Pancreas (tissue), 10 donors: Measurements from ENCODE around the gene PI4KA. TPM values are rescaled to one million over a fixed set of nuclear protein-coding genes. Genes with fewer than 3 reads are reported as not detected.

Experiments used
- ATAC-seq, 4 donors: fragments of 200-7000 bp; cut with Tn5 transposase; one replicate each; pipeline versions ENCODE4 v1.8.0 to v1.9.1; 2020; ENCODE audit warnings: mild to moderate bottlenecking in 4 of 4, moderate library complexity in 4 of 4
- DNase-seq, 6 donors: peaks; one replicate each; pipeline ENCODE4 v3.0.0-alpha.2; 2020
- FAIRE-seq: peaks from 2 replicates; lab custom pipeline; 2012; peaks lifted over from hg19 to GRCh38; lab: Jason Lieb, UNC
- H3K27ac ChIP-seq, 4 donors: fragments of 200-600 bp; sonication (generic); 1 replicate in 3 of 4; 2 replicates in 1 of 4; pipeline versions ENCODE4 v1.5.0 to v1.8.0; 2020
- H3K27me3 ChIP-seq, 4 donors: fragments of 200-600 bp; one replicate each; pipeline ENCODE4 v1.8.0; 2021
- H3K36me3 ChIP-seq, 3 donors: fragments of 200-600 bp; sonication (generic) in 1 of 3; one replicate each; pipeline versions ENCODE4 v1.5.0 to v1.8.0; 2020 to 2021
- H3K4me1 ChIP-seq, 3 donors: fragments of 200-600 bp; one replicate each; pipeline ENCODE4 v1.8.0; 2021
- H3K4me3 ChIP-seq, 4 donors: fragments of 200-600 bp; sonication (generic) in 2 of 4; one replicate each; pipeline versions ENCODE4 v1.5.0 to v1.8.0; 2020 to 2021
- H3K9me3 ChIP-seq, 4 donors: fragments of 200-600 bp; one replicate each; pipeline ENCODE4 v1.8.0; 2021
- WGBS, 2 donors: extraction: QIAGEN DNeasy Blood & Tissue Kit; methylation state at CpG; one replicate each; pipeline ENCODE4 v1.1.7; 2013; 5-methylcytosine and 5-hydroxymethylcytosine counted together
- intact Hi-C, 3 donors: fragments of 100-400 bp; cut with DNase I; formaldehyde crosslinking; loops; one replicate each; pipeline versions ENCODE4 v1.11.1 to v1.14.2; 2022
- polyA plus RNA-seq, 2 donors: library from polyadenylated mRNA; stranded (reverse); fragments of 200-250 nt; gene quantifications; one replicate each; pipeline ENCODE4 v1.2.3, GENCODE V29; 2013
- total RNA-seq, 6 donors: library from RNA; stranded (reverse); fragmentation: NEBNext Ultra II Directional in 4 of 6; extraction: Animal tissue kit (Norgen Biotek cat#: 25700) in 4 of 6; gene quantifications; one replicate each; pipeline versions ENCODE4 v1.2.1 to v1.2.4, GENCODE V29; 2021 to 2023
- TF ChIP-seq, protein P1 (sequence below), 4 donors: fragments of 200-600 bp; sonication (generic) in 3 of 4; IDR thresholded peaks; one replicate each; pipeline versions ENCODE4 v1.5.0 to v1.8.0; 2021; ENCODE audit warnings: antibody characterized with exemption in 4 of 4
- donor health status: healthy with polysubstance abuse.
- donor health status: DM: no; HTN: no; CAD: no; lungs with moderate emphysema.
- donor health status: DM: no; HTN: no; CAD: no.
- donor health status: control.
- donor health status: control.
- donor health status: Bipolar disorder and iron deficiency.
- donor health status: DM: yes; HTN: yes; CAD: no.
- donor health status: DM: no; HTN: no; CAD: no.
- donor health status: DM: no; HTN: no; CAD: no.
- donor health status: DM: yes; HTN: yes; CAD: no.

Gene PI4KA
- total and polyA plus RNA-seq, 8 donors = 23.6 to 46.6 (median 32.0) TPM

DNA sequence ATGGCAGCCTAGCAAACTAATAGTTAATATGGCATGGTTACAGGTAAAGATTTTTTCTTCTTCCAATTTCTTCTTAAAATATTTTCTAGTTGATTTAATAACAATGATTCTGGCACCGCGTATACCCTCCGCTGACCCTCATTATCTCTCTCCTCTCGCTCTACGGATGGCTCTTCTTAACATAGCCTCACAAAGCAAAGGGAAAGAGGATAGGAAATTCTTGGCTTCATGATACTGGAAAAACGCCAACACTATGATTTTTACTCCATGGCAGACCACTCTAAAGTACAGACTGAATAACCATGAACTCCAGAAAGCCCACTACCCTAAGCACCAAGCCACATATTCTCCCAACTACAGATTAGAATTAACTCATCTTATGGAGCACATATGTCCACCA is 6.1 kb downstream of the PI4KA start:
- H3K4me3 ChIP-seq = no peak overlapping the region
- intact Hi-C loops = no loop called here
- H3K4me1 ChIP-seq = peaks cover 0 to 8% (median 4%) of the 10 kb centered on the region in 3 donors
- H3K36me3 ChIP-seq = no peaks in the 10 kb centered on the region
- 71 to 72% methylated on average over 6 of the region's 6 CpGs for WGBS, 2 donors
- H3K27ac ChIP-seq = no peak overlapping the region
- no peaks in the 10 kb centered on the region for H3K27me3 ChIP-seq
- DNase-seq = no peak
- no peaks in the 10 kb centered on the region for H3K9me3 ChIP-seq
- no peak for FAIRE-seq
- ATAC-seq = no peak
- TF ChIP-seq, protein P1, sequence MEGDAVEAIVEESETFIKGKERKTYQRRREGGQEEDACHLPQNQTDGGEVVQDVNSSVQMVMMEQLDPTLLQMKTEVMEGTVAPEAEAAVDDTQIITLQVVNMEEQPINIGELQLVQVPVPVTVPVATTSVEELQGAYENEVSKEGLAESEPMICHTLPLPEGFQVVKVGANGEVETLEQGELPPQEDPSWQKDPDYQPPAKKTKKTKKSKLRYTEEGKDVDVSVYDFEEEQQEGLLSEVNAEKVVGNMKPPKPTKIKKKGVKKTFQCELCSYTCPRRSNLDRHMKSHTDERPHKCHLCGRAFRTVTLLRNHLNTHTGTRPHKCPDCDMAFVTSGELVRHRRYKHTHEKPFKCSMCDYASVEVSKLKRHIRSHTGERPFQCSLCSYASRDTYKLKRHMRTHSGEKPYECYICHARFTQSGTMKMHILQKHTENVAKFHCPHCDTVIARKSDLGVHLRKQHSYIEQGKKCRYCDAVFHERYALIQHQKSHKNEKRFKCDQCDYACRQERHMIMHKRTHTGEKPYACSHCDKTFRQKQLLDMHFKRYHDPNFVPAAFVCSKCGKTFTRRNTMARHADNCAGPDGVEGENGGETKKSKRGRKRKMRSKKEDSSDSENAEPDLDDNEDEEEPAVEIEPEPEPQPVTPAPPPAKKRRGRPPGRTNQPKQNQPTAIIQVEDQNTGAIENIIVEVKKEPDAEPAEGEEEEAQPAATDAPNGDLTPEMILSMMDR (IDR thresholded peaks at IDR 0.05) = no peak

DNA sequence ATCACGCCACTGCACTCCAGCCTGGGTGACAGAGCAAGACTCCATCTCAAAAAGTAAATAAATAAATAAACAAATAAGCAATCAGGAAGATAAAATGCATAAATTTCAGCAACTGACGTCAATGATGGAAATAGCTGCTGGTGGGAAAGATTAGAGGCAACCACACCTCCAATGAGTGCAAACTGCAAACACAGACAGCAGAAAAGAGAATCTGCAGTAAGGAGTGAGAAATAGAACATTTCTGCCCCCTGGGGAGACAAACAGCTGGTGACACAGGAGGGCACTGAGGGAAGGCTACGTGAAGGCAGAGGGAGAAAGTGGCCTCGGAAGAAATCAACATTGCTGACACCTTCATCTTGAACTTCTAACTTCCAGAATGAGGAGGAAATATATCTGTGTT is 6.5 kb downstream of the PI4KA start:
- H3K9me3 ChIP-seq = no peaks in the 10 kb centered on the region
- no peak for DNase-seq
- H3K27ac ChIP-seq = no peak overlapping the region
- H3K27me3 ChIP-seq = no peaks in the 10 kb centered on the region
- TF ChIP-seq, protein P1 (IDR thresholded peaks at IDR 0.05) = no peak
- no peak for FAIRE-seq
- no peak overlapping the region for H3K4me3 ChIP-seq
- ATAC-seq = no peak
- peaks cover 0 to 4% (median 0%) of the 10 kb centered on the region in 3 donors for H3K4me1 ChIP-seq
- intact Hi-C loops = no loop called here
- 52 to 63% methylated on average over 4 of the region's 4 CpGs for WGBS, 2 donors
- no peaks in the 10 kb centered on the region for H3K36me3 ChIP-seq

DNA sequence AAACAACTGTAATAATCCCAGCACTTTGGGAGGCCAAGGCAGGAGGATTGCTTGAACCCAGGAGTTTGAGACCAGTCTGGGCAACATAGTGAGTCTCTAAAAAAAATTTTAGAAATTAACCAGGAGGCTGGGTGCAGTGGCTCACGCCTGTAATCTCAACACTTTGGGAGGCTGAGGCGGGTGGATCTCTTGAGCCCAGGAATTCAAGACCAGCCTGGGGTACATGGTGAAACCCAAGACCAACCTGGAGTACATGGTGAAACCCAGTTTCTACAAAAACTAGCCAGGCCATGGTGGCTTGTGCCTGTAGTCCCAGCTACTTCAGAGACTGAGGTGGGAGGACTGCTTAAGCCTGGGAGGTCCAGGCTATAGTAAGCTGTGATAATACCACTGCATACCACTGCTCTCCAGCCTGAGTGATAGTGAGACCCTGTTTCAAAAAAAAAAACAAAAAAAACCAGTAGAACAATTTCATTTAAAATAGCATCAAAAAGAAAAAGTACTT is 11.2 kb downstream of the PI4KA start:
- intact Hi-C loops = no loop called here

DNA sequence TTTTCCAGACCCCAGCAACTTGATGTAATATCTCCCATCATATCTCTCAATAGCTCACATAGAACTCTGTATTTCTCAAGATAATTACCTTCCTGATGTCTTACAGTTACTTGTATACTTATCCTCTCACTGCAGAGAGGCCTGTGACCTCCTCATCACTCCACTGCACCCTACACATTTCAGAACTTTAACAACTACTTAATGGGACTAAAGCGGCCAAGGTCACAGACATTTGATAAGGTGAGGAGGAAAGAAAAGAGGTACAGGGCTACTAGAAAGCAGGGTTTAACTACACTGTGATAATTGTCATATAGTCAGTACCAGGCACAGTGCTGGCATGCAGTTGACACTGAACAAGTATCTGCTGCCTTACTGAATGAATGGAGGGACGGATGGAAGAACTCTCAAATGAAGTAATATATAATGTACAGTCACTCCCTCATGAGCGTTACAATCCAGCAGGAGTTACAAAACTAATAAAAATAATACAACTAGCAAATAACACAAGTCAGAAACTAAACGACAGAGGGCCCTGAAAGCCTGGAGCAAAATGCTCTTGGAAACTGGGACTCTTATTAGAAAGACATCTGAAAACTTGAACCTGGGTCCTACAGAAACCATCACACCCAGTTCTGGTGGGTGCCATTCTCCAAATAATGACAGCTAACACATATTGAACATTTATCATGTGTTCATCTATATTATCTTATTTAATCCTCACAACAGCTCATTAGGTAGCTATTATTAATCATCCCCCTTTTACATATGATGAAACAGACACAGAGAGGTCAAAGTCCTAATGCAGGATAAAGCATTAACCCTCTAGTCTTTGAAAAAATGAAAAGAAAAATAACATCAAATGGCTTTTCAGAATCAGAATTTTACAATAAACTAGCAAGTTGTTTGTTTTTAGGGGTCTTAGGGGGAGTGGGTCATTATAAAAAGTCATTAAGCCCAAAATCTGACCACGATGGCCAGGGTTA is 14.3 kb downstream of the PI4KA start:
- DNase-seq (no peak), ATAC-seq (peak in 3 of 4 donors; percentile 32 to 69 (median 66)), FAIRE-seq (no peak)
- Histone ChIP-seq H3K4me1 (peaks cover 4 to 17% (median 15%) of the 10 kb centered on the region in 3 donors), H3K27ac (no peak overlapping the region), H3K27me3 (no peaks in the 10 kb centered on the region), H3K4me3 (no peak overlapping the region), H3K36me3 (no peaks in the 10 kb centered on the region), H3K9me3 (no peaks in the 10 kb centered on the region)
- intact Hi-C loops = no loop called here
- TF ChIP-seq, protein P1 (IDR thresholded peaks at IDR 0.05) = no peak
- whole genome bisulfite sequencing, 2 donors = 66 to 69% methylated on average over 5 of the region's 5 CpGs

More for the DNA sequence above, 11.2 kb downstream of the PI4KA start:
- ATAC-seq = no peak
- Histone ChIP-seq H3K27me3 (no peaks in the 10 kb centered on the region), H3K27ac (no peak overlapping the region), H3K4me3 (no peak overlapping the region), H3K36me3 (no peaks in the 10 kb centered on the region), H3K9me3 (no peaks in the 10 kb centered on the region), H3K4me1 (peaks cover 4 to 17% (median 15%) of the 10 kb centered on the region in 3 donors)
- TF ChIP-seq, protein P1 (IDR thresholded peaks at IDR 0.05) = no peak
- DNase-seq = no peak
- WGBS, 2 donors = 90 to 100% methylated on average over 2 of the region's 2 CpGs
- FAIRE-seq = no peak
